CD4-positive, alpha-beta T cell treated with Interleukin-15 for 4 hours (primary cell): ENCODE measurements around the gene RGS12.

Experiments used
- DNase-seq: peaks from one replicate; pipeline ENCODE4 v3.0.0-alpha.2; 2020; ENCODE audit warnings: low spot score

RGS12 gene

GRCh38 chr4:3276986-3277385, 15.8 kb upstream of the RGS12 start:
- DNase-seq, result no peak

- no peak for DNase-seq
Observed at GRCh38 chr4:3280466-3280865, 12.4 kb upstream of the RGS12 start.

GRCh38 chr4:3283483-3283882, 9.3 kb upstream of the RGS12 start:
- no peak for DNase-seq

- DNase-seq, result no peak
Observed at GRCh38 chr4:3283916-3284315, 8.9 kb upstream of the RGS12 start.

- no peak for DNase-seq
Observed at GRCh38 chr4:3284734-3285557, 7.9 kb upstream of the RGS12 start.

GRCh38 chr4:3285558-3286334, 7.1 kb upstream of the RGS12 start:
- DNase-seq, result no peak

GRCh38 chr4:3286335-3287175, 6.3 kb upstream of the RGS12 start:
- no peak for DNase-seq

- DNase-seq, result no peak
Observed at GRCh38 chr4:3287271-3287971, 5.4 kb upstream of the RGS12 start.

- no peak for DNase-seq
Observed at GRCh38 chr4:3287972-3288570, 4.8 kb upstream of the RGS12 start.

GRCh38 chr4:3288571-3289094, 4.2 kb upstream of the RGS12 start:
- no peak for DNase-seq

- no peak for DNase-seq
Observed at GRCh38 chr4:3290476-3290875, 2.3 kb upstream of the RGS12 start.

- DNase-seq, result no peak
Observed at GRCh38 chr4:3290889-3291321, 1.9 kb upstream of the RGS12 start.

GRCh38 chr4:3291411-3291968, 1.3 kb upstream of the RGS12 start:
- no peak for DNase-seq

- no peak for DNase-seq
Observed at GRCh38 chr4:3291969-3292570, 751 bp upstream of the RGS12 start.

- DNase-seq, result no peak
Observed at GRCh38 chr4:3293401-3294391, 875 bp downstream of the RGS12 start.

- no peak for DNase-seq
Observed at GRCh38 chr4:3294401-3295241, 1.8 kb downstream of the RGS12 start.

- no peak for DNase-seq
Observed at GRCh38 chr4:3295837-3296624, 3.2 kb downstream of the RGS12 start.
